H1 (cell line): Measurements from ENCODE around the gene NIPAL1.

Experiments
- CTCF ChIP-seq, 3 experiments: IDR thresholded peaks; 1 replicate in 2 of 3; 2 replicates in 1 of 3; pipeline versions ENCODE4 v1.5.1 to v1.6.1; 2011; ENCODE audit warnings: low read length in 3 of 3, mild to moderate bottlenecking in 3 of 3, inconsistent platforms in 2 of 3, low read depth in 1 of 3, moderate library complexity in 1 of 3; ENCODE audit not compliant: insufficient read depth in 1 of 3; ENCODE audit errors: control extremely low read depth in 1 of 3
- EZH2 ChIP-seq: fragments of 200-600 bp; sonication (generic); IDR thresholded peaks from 2 replicates; pipeline ENCODE4 v1.7.1; 2012; ENCODE audit warnings: low read depth, mild to moderate bottlenecking, moderate library complexity, low read length, inconsistent platforms; ENCODE audit not compliant: severe bottlenecking
- POLR2A ChIP-seq, 2 experiments: IDR thresholded peaks; 1 replicate in 1 of 2; 2 replicates in 1 of 2; pipeline ENCODE4 v1.6.1; 2011; ENCODE audit warnings: low read depth in 2 of 2, low read length in 2 of 2, mild to moderate bottlenecking in 2 of 2; ENCODE audit errors: control extremely low read depth in 1 of 2
- RNF2 ChIP-seq: fragments of 200-900, 300-1000 bp; sonication (generic); IDR thresholded peaks from 2 replicates; pipeline ENCODE4 v1.7.1; 2016; ENCODE audit warnings: borderline replicate concordance, low read depth, mild to moderate bottlenecking, antibody characterized with exemption, low read length; ENCODE audit not compliant: poor library complexity, severe bottlenecking; ENCODE audit errors: missing control alignments
- TAF1 ChIP-seq: IDR thresholded peaks from 2 replicates; pipeline ENCODE4 v1.6.1; 2011; ENCODE audit warnings: mild to moderate bottlenecking, low read depth, low read length
- TCF12 ChIP-seq: IDR thresholded peaks from 2 replicates; pipeline ENCODE4 v1.6.1; 2011; ENCODE audit warnings: low read depth, mild to moderate bottlenecking, low read length
- TF ChIP-seq, protein P1 (sequence below): IDR thresholded peaks from 2 replicates; pipeline ENCODE4 v1.6.1; 2012; ENCODE audit warnings: inconsistent platforms

GRCh38 chr4:48047421-48047844, 30.9 kb downstream of the NIPAL1 start:
- TF ChIP-seq TCF12 (no peak), CTCF (IDR thresholded peaks at IDR 0.05; ENCODE audit: control extremely low read depth in 1 of 3, insufficient read depth in 1 of 3, low read depth in 1 of 3, low read length in 3 of 3) (no peak), EZH2 (no peak), TAF1 (no peak), POLR2A (IDR thresholded peaks at IDR 0.05; ENCODE audit: control extremely low read depth in 1 of 2, low read depth in 2 of 2, low read length in 2 of 2) (no peak), RNF2 (no peak)
- TF ChIP-seq, protein P1, sequence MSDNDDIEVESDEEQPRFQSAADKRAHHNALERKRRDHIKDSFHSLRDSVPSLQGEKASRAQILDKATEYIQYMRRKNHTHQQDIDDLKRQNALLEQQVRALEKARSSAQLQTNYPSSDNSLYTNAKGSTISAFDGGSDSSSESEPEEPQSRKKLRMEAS = no peak
